ENCODE data around the gene BEST3. TPM values are rescaled to one million over a fixed set of nuclear protein-coding genes. Genes with fewer than 3 reads are reported as not detected.

The BEST3 gene
- total RNA-seq, 1 donor from 2014 or later: 0.11 TPM

- H3K27me3 Mint-ChIP-seq (ENCODE audit: unreplicated experiment): no peaks in the 10 kb centered on the region
- H3K4me3 Mint-ChIP-seq (ENCODE audit: unreplicated experiment): no peak overlapping the region
- H3K36me3 Mint-ChIP-seq (ENCODE audit: unreplicated experiment): no peaks in the 10 kb centered on the region
- peak overlapping the region; percentile 98 for H3K27ac Mint-ChIP-seq (ENCODE audit: unreplicated experiment)
- no peaks in the 10 kb centered on the region for H3K9me3 Mint-ChIP-seq (ENCODE audit: unreplicated experiment)
- no peak for DNase-seq (ENCODE audit: extremely low spot score, unreplicated experiment)
- H3K4me1 Mint-ChIP-seq (ENCODE audit: unreplicated experiment): peaks cover 52% of the 10 kb centered on the region
- TF ChIP-seq, protein P1, sequence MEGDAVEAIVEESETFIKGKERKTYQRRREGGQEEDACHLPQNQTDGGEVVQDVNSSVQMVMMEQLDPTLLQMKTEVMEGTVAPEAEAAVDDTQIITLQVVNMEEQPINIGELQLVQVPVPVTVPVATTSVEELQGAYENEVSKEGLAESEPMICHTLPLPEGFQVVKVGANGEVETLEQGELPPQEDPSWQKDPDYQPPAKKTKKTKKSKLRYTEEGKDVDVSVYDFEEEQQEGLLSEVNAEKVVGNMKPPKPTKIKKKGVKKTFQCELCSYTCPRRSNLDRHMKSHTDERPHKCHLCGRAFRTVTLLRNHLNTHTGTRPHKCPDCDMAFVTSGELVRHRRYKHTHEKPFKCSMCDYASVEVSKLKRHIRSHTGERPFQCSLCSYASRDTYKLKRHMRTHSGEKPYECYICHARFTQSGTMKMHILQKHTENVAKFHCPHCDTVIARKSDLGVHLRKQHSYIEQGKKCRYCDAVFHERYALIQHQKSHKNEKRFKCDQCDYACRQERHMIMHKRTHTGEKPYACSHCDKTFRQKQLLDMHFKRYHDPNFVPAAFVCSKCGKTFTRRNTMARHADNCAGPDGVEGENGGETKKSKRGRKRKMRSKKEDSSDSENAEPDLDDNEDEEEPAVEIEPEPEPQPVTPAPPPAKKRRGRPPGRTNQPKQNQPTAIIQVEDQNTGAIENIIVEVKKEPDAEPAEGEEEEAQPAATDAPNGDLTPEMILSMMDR (IDR thresholded peaks at IDR 0.05): no peak
Measured at GRCh38 chr12:69688021-69688420, 11.1 kb downstream of the BEST3 start.

- TF ChIP-seq, protein P1 (IDR thresholded peaks at IDR 0.05): no peak
- peak overlapping the region; percentile 98 for H3K27ac Mint-ChIP-seq (ENCODE audit: unreplicated experiment)
- DNase-seq (ENCODE audit: extremely low spot score, unreplicated experiment): no peak
- no peaks in the 10 kb centered on the region for H3K27me3 Mint-ChIP-seq (ENCODE audit: unreplicated experiment)
- no peaks in the 10 kb centered on the region for H3K9me3 Mint-ChIP-seq (ENCODE audit: unreplicated experiment)
- H3K36me3 Mint-ChIP-seq (ENCODE audit: unreplicated experiment): no peaks in the 10 kb centered on the region
- peaks cover 52% of the 10 kb centered on the region for H3K4me1 Mint-ChIP-seq (ENCODE audit: unreplicated experiment)
- no peak overlapping the region for H3K4me3 Mint-ChIP-seq (ENCODE audit: unreplicated experiment)
Measured at GRCh38 chr12:69687390-69687789, 11.7 kb downstream of the BEST3 start.

DNA sequence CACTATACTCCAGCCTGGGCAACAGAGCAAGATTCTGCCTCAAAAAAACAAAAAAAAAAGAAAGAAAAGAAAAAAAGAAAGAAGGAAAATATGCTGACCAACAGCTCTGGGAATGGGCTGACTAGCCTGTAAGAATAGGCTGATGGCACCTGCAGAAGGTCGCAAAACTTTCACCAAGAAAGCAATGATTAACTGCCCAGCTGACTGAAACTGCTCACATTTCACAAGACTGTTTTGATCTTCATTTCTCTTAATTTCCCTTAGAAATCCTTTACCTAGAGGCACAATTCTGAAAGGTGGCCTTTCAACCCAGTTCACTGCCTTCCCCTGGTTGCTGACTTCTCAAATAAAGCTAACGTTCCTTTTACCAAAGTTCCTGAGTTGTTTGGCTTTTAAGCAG, 12.4 kb downstream of the BEST3 start:
- H3K27me3 Mint-ChIP-seq (ENCODE audit: unreplicated experiment): no peaks in the 10 kb centered on the region
- H3K4me1 Mint-ChIP-seq (ENCODE audit: unreplicated experiment): peaks cover 52% of the 10 kb centered on the region
- TF ChIP-seq, protein P1 (IDR thresholded peaks at IDR 0.05): no peak
- H3K9me3 Mint-ChIP-seq (ENCODE audit: unreplicated experiment): no peaks in the 10 kb centered on the region
- no peak for DNase-seq (ENCODE audit: extremely low spot score, unreplicated experiment)
- H3K4me3 Mint-ChIP-seq (ENCODE audit: unreplicated experiment): no peak overlapping the region
- no peaks in the 10 kb centered on the region for H3K36me3 Mint-ChIP-seq (ENCODE audit: unreplicated experiment)
- H3K27ac Mint-ChIP-seq (ENCODE audit: unreplicated experiment): peak overlapping the region; percentile 98

GRCh38 chr12:69685810-69686209, 13.3 kb downstream of the BEST3 start:
- TF ChIP-seq, protein P1 (IDR thresholded peaks at IDR 0.05): no peak

GRCh38 chr12:69684466-69684865, 14.6 kb downstream of the BEST3 start:
- TF ChIP-seq, protein P1 (IDR thresholded peaks at IDR 0.05): no peak
- Mint-ChIP-seq H3K36me3 (ENCODE audit: unreplicated experiment) (no peaks in the 10 kb centered on the region), H3K4me3 (ENCODE audit: unreplicated experiment) (no peak overlapping the region), H3K4me1 (ENCODE audit: unreplicated experiment) (peaks cover 43% of the 10 kb centered on the region), H3K27me3 (ENCODE audit: unreplicated experiment) (no peaks in the 10 kb centered on the region), H3K9me3 (ENCODE audit: unreplicated experiment) (no peaks in the 10 kb centered on the region), H3K27ac (ENCODE audit: unreplicated experiment) (no peak overlapping the region)
- no peak for DNase-seq (ENCODE audit: extremely low spot score, unreplicated experiment)

More at GRCh38 chr12:69685810-69686209, 13.3 kb downstream of the BEST3 start:
- peaks cover 51% of the 10 kb centered on the region for H3K4me1 Mint-ChIP-seq (ENCODE audit: unreplicated experiment)
- H3K9me3 Mint-ChIP-seq (ENCODE audit: unreplicated experiment): no peaks in the 10 kb centered on the region
- H3K27ac Mint-ChIP-seq (ENCODE audit: unreplicated experiment): peak overlapping the region; percentile 79
- H3K27me3 Mint-ChIP-seq (ENCODE audit: unreplicated experiment): no peaks in the 10 kb centered on the region
- H3K4me3 Mint-ChIP-seq (ENCODE audit: unreplicated experiment): no peak overlapping the region
- no peak for DNase-seq (ENCODE audit: extremely low spot score, unreplicated experiment)
- no peaks in the 10 kb centered on the region for H3K36me3 Mint-ChIP-seq (ENCODE audit: unreplicated experiment)

Measured in osteocyte (in vitro differentiated cells).